IMR-90 (cell line): ENCODE measurements around the gene RALA. TPM values are rescaled to one million over a fixed set of nuclear protein-coding genes. Genes with fewer than 3 reads are reported as not detected.

Experiments
- ATAC-seq: fragments of 200-7000 bp; cut with Tn5 transposase; 2 replicates; pipeline ENCODE4 v1.9.1; 2020; ENCODE audit warnings: low read depth, mild to moderate bottlenecking, moderate library complexity
- BruUV-seq: library from RNA; stranded (reverse); fragments of 400-500 nt; replicated peaks from 2 replicates; lab custom pipeline; 2021; lab: Mats Ljungman, UMichigan
- CTCF ChIA-PET: fragments of 300-600 bp; formaldehyde crosslinking; extraction: SDS; loops from one replicate; lab custom pipeline; 2021; ENCODE audit warnings: antibody characterized with exemption; lab: Yijun Ruan, JAX
- POLR2A ChIA-PET: fragments of 300-600 bp; sonication (Branson Sonifier 250); formaldehyde crosslinking; loops from one replicate; lab custom pipeline; 2022; ENCODE audit warnings: antibody characterized with exemption; ENCODE audit not compliant: unreplicated experiment; lab: Charles Lee
- DNase-seq: peaks from one replicate; pipeline ENCODE4 v3.0.0; 2013
- H2AFZ ChIP-seq: replicated peaks from 2 replicates; pipeline ENCODE3; 2013; ENCODE audit warnings: low read length, mild to moderate bottlenecking; ENCODE audit not compliant: poor library complexity
- H2AK5ac ChIP-seq: 2 replicates; pipeline ENCODE4 v1.6.1; 2013; ENCODE audit warnings: low read depth, low read length, inconsistent platforms
- H2AK9ac ChIP-seq: replicated peaks from 2 replicates; pipeline ENCODE3; 2013; ENCODE audit warnings: mild to moderate bottlenecking, low read depth, low read length, moderate library complexity; ENCODE audit not compliant: poor library complexity
- H2BK120ac ChIP-seq: 2 replicates; pipeline ENCODE4 v1.6.1; 2013; ENCODE audit warnings: low read depth, low read length, inconsistent platforms
- H2BK15ac ChIP-seq: 3 replicates; pipeline ENCODE4 v1.6.1; 2013; ENCODE audit warnings: low read depth, low read length, inconsistent platforms
- H2BK20ac ChIP-seq: 2 replicates; pipeline ENCODE4 v1.6.1; 2013; ENCODE audit warnings: low read depth, mild to moderate bottlenecking, inconsistent platforms, low read length, moderate library complexity
- H2BK5ac ChIP-seq: 2 replicates; pipeline ENCODE4 v1.6.1; 2013; ENCODE audit warnings: mild to moderate bottlenecking, low read depth, low read length, inconsistent platforms; ENCODE audit not compliant: poor library complexity, severe bottlenecking
- H3K14ac ChIP-seq: replicated peaks from 2 replicates; pipeline ENCODE4 v1.6.1; 2013; ENCODE audit warnings: low read depth, low read length, inconsistent platforms
- H3K18ac ChIP-seq: 2 replicates; pipeline ENCODE4 v1.6.1; 2013; ENCODE audit warnings: low read depth, low read length, control low read depth
- H3K23ac ChIP-seq: 2 replicates; pipeline ENCODE4 v1.6.1; 2013; ENCODE audit warnings: low read depth, low read length, inconsistent platforms
- H3K27ac ChIP-seq: 2 replicates; pipeline ENCODE4 v1.5.1; 2013; ENCODE audit warnings: mild to moderate bottlenecking, control low read depth, low read length; ENCODE audit not compliant: insufficient read depth
- H3K27me3 ChIP-seq: 2 replicates; pipeline ENCODE4 v1.6.1; 2013; ENCODE audit warnings: low read length; ENCODE audit not compliant: control insufficient read depth, insufficient read depth
- H3K36me3 ChIP-seq: 2 replicates; pipeline ENCODE4 v1.6.1; 2013; ENCODE audit warnings: low read length, mixed read lengths; ENCODE audit not compliant: control insufficient read depth, insufficient read depth
- H3K4ac ChIP-seq: 2 replicates; pipeline ENCODE4 v1.6.1; 2013; ENCODE audit warnings: low read depth, low read length, inconsistent platforms
- H3K4me1 ChIP-seq: 2 replicates; pipeline ENCODE4 v1.6.1; 2013; ENCODE audit warnings: low read length, mixed read lengths; ENCODE audit not compliant: control insufficient read depth, insufficient read depth
- H3K4me2 ChIP-seq: 2 replicates; pipeline ENCODE4 v1.6.1; 2013; ENCODE audit warnings: low read depth, mild to moderate bottlenecking, control low read depth, low read length, moderate library complexity
- H3K4me3 ChIP-seq: 2 replicates; pipeline ENCODE4 v1.5.1; 2013; ENCODE audit warnings: low read depth, mild to moderate bottlenecking, control low read depth, low read length, moderate library complexity; ENCODE audit not compliant: insufficient read depth
- H3K56ac ChIP-seq: 2 replicates; pipeline ENCODE4 v1.6.1; 2013; ENCODE audit warnings: low read length, inconsistent platforms; ENCODE audit not compliant: insufficient read depth; ENCODE audit errors: extremely low read depth
- H3K79me1 ChIP-seq, 2 experiments: 2 replicates each; pipeline ENCODE4 v1.6.1; 2013; ENCODE audit warnings: low read length in 2 of 2, inconsistent platforms in 1 of 2, low read depth in 1 of 2
- H3K9ac ChIP-seq: 2 replicates; pipeline ENCODE4 v1.6.1; 2013; ENCODE audit warnings: low read depth, low read length, control low read depth
- H3K9me1 ChIP-seq: 2 replicates; pipeline ENCODE4 v1.6.1; 2013; ENCODE audit warnings: low read length, inconsistent platforms; ENCODE audit not compliant: insufficient read depth
- H3K9me3 ChIP-seq: 2 replicates; pipeline ENCODE4 v1.6.1; 2013; ENCODE audit warnings: low read length; ENCODE audit not compliant: control insufficient read depth, insufficient read depth
- H4K20me1 ChIP-seq: 2 replicates; pipeline ENCODE4 v1.6.1; 2013; ENCODE audit warnings: low read length, inconsistent platforms; ENCODE audit not compliant: insufficient read depth
- H4K5ac ChIP-seq: 2 replicates; pipeline ENCODE4 v1.6.1; 2013; ENCODE audit warnings: mild to moderate bottlenecking, low read depth, low read length, control low read depth
- H4K8ac ChIP-seq, 2 experiments: 2 replicates each; pipeline ENCODE4 v1.6.1; 2013; ENCODE audit warnings: low read depth in 2 of 2, low read length in 2 of 2, control low read depth in 1 of 2, inconsistent platforms in 1 of 2
- H4K91ac ChIP-seq: 2 replicates; pipeline ENCODE4 v1.6.1; 2013; ENCODE audit warnings: low read depth, low read length, inconsistent platforms; ENCODE audit not compliant: insufficient read depth
- BHLHE40 ChIP-seq: fragments of 150-350 bp; IDR thresholded peaks from 2 replicates; pipeline ENCODE4 v1.6.1; 2016; ENCODE audit warnings: mild to moderate bottlenecking, low read depth, low read length
- CEBPB ChIP-seq: IDR thresholded peaks from 2 replicates; pipeline ENCODE4 v1.6.1; 2012; ENCODE audit warnings: low read depth, low read length, improper control_type of control experiment
- CHD1 ChIP-seq: IDR thresholded peaks from 2 replicates; pipeline ENCODE4 v1.6.1; 2012; ENCODE audit warnings: low read depth, low read length, improper control_type of control experiment
- MAFK ChIP-seq: IDR thresholded peaks from 2 replicates; pipeline ENCODE4 v1.6.1; 2012; ENCODE audit warnings: low read depth, low read length, improper control_type of control experiment
- MAZ ChIP-seq: IDR thresholded peaks from 2 replicates; pipeline ENCODE4 v1.6.1; 2012; ENCODE audit warnings: low read depth, mild to moderate bottlenecking, low read length, improper control_type of control experiment, moderate library complexity, borderline replicate concordance
- MXI1 ChIP-seq: IDR thresholded peaks from 2 replicates; pipeline ENCODE4 v1.6.1; 2012; ENCODE audit warnings: low read depth, mild to moderate bottlenecking, low read length, moderate library complexity, borderline replicate concordance
- NFE2L2 ChIP-seq: fragments of 150-350 bp; IDR thresholded peaks from 2 replicates; pipeline ENCODE4 v1.6.1; 2016; ENCODE audit warnings: low read depth, mild to moderate bottlenecking, low read length
- RAD21 ChIP-seq: IDR thresholded peaks from 2 replicates; pipeline ENCODE4 v1.6.1; 2012; ENCODE audit warnings: low read length, improper control_type of control experiment
- RCOR1 ChIP-seq: IDR thresholded peaks from 2 replicates; pipeline ENCODE4 v1.6.1; 2012; ENCODE audit warnings: mild to moderate bottlenecking, low read length, improper control_type of control experiment; ENCODE audit not compliant: insufficient replicate concordance
- RFX5 ChIP-seq: IDR thresholded peaks from 2 replicates; pipeline ENCODE4 v1.8.0; 2012; ENCODE audit warnings: low read depth, mild to moderate bottlenecking, low read length, moderate library complexity
- SMC3 ChIP-seq: fragments of 150-350 bp; IDR thresholded peaks from 2 replicates; pipeline ENCODE4 v1.6.1; 2016; ENCODE audit warnings: low read depth, mild to moderate bottlenecking, antibody characterized with exemption, low read length, moderate library complexity
- WGBS, 2 experiments: methylation state at CpG; one replicate each; pipeline versions ENCODE4 v1.1.5 to v1.1.7; 2013; ENCODE audit warnings: missing lambda C conversion rate in 2 of 2; ENCODE audit not compliant: insufficient read length in 1 of 2; ENCODE audit errors: extremely low coverage in 2 of 2; 5-methylcytosine and 5-hydroxymethylcytosine counted together
- dilution Hi-C: fragments of 300-500 bp; cut with HindIII; formaldehyde crosslinking; loops from one replicate; pipeline ENCODE4 v1.14.3; 2018; ENCODE audit warnings: low sequenced_read_pairs; ENCODE audit not compliant: unreplicated experiment
- in situ Hi-C: fragments of 300-500 bp; cut with MboI; formaldehyde crosslinking; loops from 3 replicates; pipeline ENCODE4 v1.14.3; 2019; ENCODE audit warnings: low sequenced_read_pairs, inconsistent platforms, mixed read lengths
- intact Hi-C: fragments of 100-400 bp; cut with micrococcal nuclease; formaldehyde crosslinking; loops from 2 replicates; pipeline ENCODE4 v1.10.0; 2022
- polyA plus RNA-seq, 3 experiments: library from polyadenylated mRNA; depleted of rRNA; stranded (reverse); fragments of >200 nt; gene quantifications; 2 replicates each; pipeline ENCODE4 v1.2.3, GENCODE V29; 2012; ENCODE audit warnings: low replicate concordance in 1 of 3
- total RNA-seq: library from RNA; depleted of rRNA; stranded (reverse); fragments of >200 nt; gene quantifications from 2 replicates; pipeline ENCODE4 v1.2.3, GENCODE V29; 2012
- TF ChIP-seq, protein P1 (sequence below): conservative IDR thresholded peaks from 2 replicates; pipeline ENCODE4 v1.5.1; 2012; ENCODE audit warnings: mild to moderate bottlenecking, low read depth, low read length, improper control_type of control experiment
- TF ChIP-seq, protein P2 (sequence below): fragments of 150-350 bp; IDR thresholded peaks from 2 replicates; pipeline ENCODE4 v1.6.1; 2016; ENCODE audit warnings: low read depth, mild to moderate bottlenecking, low read length, moderate library complexity, borderline replicate concordance

The RALA gene
- total and polyA plus RNA-seq, 2 of the 4 experiments (the other 2 are of a cell fraction): 7.7 to 20.5 TPM

DNA sequence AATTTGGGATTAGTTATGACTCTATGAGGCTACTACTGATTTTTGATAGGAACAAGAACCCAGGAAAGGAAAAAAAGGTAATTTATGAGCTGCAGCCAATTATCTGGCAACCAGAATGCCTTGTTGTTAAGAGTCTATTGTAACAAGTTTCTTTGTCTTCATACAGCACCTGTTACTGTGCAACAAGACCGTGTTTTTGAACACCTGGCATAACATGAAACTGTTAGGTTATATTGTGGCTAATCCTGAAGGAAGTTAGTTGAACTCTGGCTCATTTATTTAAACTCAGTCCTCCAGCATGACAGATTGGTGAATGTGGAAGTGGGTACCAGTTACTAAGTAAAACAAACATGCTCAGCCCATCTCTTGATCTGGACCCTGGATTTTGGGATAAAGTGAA lies 33.0 kb downstream of the RALA start:
- H3K79me1 ChIP-seq: peaks cover 31 to 59% of the 10 kb centered on the region in 2 experiments
- H3K4me1 ChIP-seq: peaks cover 6% of the 10 kb centered on the region
- no TSS peak for BruUV-seq
- WGBS, 2 experiments: no CpG with 5 or more reads among the region's 1 CpG
- H2BK15ac ChIP-seq: no peak overlapping the region
- H3K9me3 ChIP-seq: no peaks in the 10 kb centered on the region
- no peak overlapping the region for H3K14ac ChIP-seq
- H3K27ac ChIP-seq: no peak overlapping the region
- H2AK5ac ChIP-seq: no peak overlapping the region
- H3K18ac ChIP-seq: no peak overlapping the region
- H3K23ac ChIP-seq: no peak overlapping the region
- in situ Hi-C loops (no loop called here), dilution Hi-C loops (no loop called here), intact Hi-C loops (no loop called here)
- H3K9ac ChIP-seq: no peak overlapping the region
- no peak overlapping the region for H4K5ac ChIP-seq
- H3K56ac ChIP-seq: no peak overlapping the region
- no peak overlapping the region for H2AK9ac ChIP-seq
- H4K91ac ChIP-seq: no peak overlapping the region
- POLR2A ChIA-PET: no interaction called here
- H2BK5ac ChIP-seq: no peak overlapping the region
- peaks cover 36% of the 10 kb centered on the region for H4K20me1 ChIP-seq
- CTCF ChIA-PET: no interaction called here
- ATAC-seq (no peak), DNase-seq (no peak)
- H3K4me2 ChIP-seq: no peak overlapping the region
- no peak overlapping the region for H2BK20ac ChIP-seq
- H4K8ac ChIP-seq: no peak overlapping the region
- H3K4ac ChIP-seq: no peak overlapping the region
- no peak overlapping the region for H2BK120ac ChIP-seq
- TF ChIP-seq MXI1 (no peak), SMC3 (no peak), BHLHE40 (no peak), CHD1 (no peak), CEBPB (no peak), NFE2L2 (no peak), RFX5 (no peak), RAD21 (no peak), RCOR1 (no peak), MAFK (no peak), MAZ (no peak)
- TF ChIP-seq, protein P1, sequence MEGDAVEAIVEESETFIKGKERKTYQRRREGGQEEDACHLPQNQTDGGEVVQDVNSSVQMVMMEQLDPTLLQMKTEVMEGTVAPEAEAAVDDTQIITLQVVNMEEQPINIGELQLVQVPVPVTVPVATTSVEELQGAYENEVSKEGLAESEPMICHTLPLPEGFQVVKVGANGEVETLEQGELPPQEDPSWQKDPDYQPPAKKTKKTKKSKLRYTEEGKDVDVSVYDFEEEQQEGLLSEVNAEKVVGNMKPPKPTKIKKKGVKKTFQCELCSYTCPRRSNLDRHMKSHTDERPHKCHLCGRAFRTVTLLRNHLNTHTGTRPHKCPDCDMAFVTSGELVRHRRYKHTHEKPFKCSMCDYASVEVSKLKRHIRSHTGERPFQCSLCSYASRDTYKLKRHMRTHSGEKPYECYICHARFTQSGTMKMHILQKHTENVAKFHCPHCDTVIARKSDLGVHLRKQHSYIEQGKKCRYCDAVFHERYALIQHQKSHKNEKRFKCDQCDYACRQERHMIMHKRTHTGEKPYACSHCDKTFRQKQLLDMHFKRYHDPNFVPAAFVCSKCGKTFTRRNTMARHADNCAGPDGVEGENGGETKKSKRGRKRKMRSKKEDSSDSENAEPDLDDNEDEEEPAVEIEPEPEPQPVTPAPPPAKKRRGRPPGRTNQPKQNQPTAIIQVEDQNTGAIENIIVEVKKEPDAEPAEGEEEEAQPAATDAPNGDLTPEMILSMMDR: no peak
- TF ChIP-seq, protein P2, sequence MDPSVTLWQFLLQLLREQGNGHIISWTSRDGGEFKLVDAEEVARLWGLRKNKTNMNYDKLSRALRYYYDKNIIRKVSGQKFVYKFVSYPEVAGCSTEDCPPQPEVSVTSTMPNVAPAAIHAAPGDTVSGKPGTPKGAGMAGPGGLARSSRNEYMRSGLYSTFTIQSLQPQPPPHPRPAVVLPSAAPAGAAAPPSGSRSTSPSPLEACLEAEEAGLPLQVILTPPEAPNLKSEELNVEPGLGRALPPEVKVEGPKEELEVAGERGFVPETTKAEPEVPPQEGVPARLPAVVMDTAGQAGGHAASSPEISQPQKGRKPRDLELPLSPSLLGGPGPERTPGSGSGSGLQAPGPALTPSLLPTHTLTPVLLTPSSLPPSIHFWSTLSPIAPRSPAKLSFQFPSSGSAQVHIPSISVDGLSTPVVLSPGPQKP: no peak
- no peaks in the 10 kb centered on the region for H3K27me3 ChIP-seq
- no peak overlapping the region for H2AFZ ChIP-seq
- no peak overlapping the region for H3K4me3 ChIP-seq
- peaks cover 18% of the 10 kb centered on the region for H3K9me1 ChIP-seq
- peaks cover under 1% of the 10 kb centered on the region; the same call in 1 of the 2 replicates for H3K36me3 ChIP-seq
